ENCODE data around the gene TIAM1.

GRCh38 chr21:31117128-31117916 is 226.7 kb downstream of the TIAM1 start:
- TF ChIP-seq EZH2 (IDR thresholded peaks at IDR 0.05; ENCODE audit: insufficient read depth, poor library complexity, severe bottlenecking) (no peak), EZH2phosphoT487 (IDR thresholded peaks at IDR 0.05; ENCODE audit: insufficient read depth, low read depth) (no peak)

Data from GM23248 (cell line).